Stimulated activated CD8-positive, alpha-beta memory T cell treated with anti-CD3 and anti-CD28 coated beads, Interleukin-7, amount 100 ng/mL, for 48 hours (primary cell): ENCODE measurements around the gene PTS.
"Not testable (repeated sequence)": the region's sequence is repeated elsewhere in the genome, so short reads cannot be mapped to it uniquely, and the experiment has no call there.

Source experiments
- DNase-seq, 2 donors: peaks; one replicate each; pipeline ENCODE4 v3.0.0-alpha.2; 2020; ENCODE audit warnings: low read depth in 1 of 2; ENCODE audit errors: extremely low read depth in 1 of 2

The PTS gene

GRCh38 chr11:112226062-112226830 is at the start of gene PTS:
Gene PTS (plus strand): TSS chr11:112226428. CDS start chr11:112226444, 16 bp downstream.
- peak; percentile 66 to 69 for DNase-seq

- DNase-seq: no peak
These were observed 48.6 kb upstream of the PTS start for GRCh38 chr11:112177589-112177988.

GRCh38 chr11:112178428-112178827 is 47.8 kb upstream of the PTS start:
- no peak for DNase-seq

GRCh38 chr11:112178936-112179335 is 47.3 kb upstream of the PTS start:
- no peak for DNase-seq

GRCh38 chr11:112179601-112180000 is 46.6 kb upstream of the PTS start:
- DNase-seq: no peak

- DNase-seq: no peak
These were observed 43.4 kb upstream of the PTS start for GRCh38 chr11:112182867-112183266.

- no peak for DNase-seq
These were observed 40.3 kb upstream of the PTS start for GRCh38 chr11:112185883-112186282.

GRCh38 chr11:112186304-112186703 is 39.9 kb upstream of the PTS start:
- DNase-seq: no peak

- DNase-seq: not testable (repeated sequence)
These were observed 31.1 kb upstream of the PTS start for GRCh38 chr11:112195113-112195512.

- no peak for DNase-seq
These were observed 30.3 kb upstream of the PTS start for GRCh38 chr11:112195951-112196351.

- DNase-seq: no peak
These were observed 29.6 kb upstream of the PTS start for GRCh38 chr11:112196519-112197087.

GRCh38 chr11:112199101-112199500 is 27.1 kb upstream of the PTS start:
- DNase-seq: not testable (repeated sequence)

- DNase-seq: no peak
These were observed 26.0 kb upstream of the PTS start for GRCh38 chr11:112200252-112200651.

- DNase-seq: no peak
These were observed 20.2 kb upstream of the PTS start for GRCh38 chr11:112206071-112206470.

- no peak for DNase-seq
These were observed 15.3 kb upstream of the PTS start for GRCh38 chr11:112210890-112211289.

GRCh38 chr11:112211536-112211935 is 14.7 kb upstream of the PTS start:
- no peak for DNase-seq

GRCh38 chr11:112212290-112212689 is 13.9 kb upstream of the PTS start:
- no peak for DNase-seq

- no peak for DNase-seq
These were observed 13.5 kb upstream of the PTS start for GRCh38 chr11:112212710-112213109.

- DNase-seq: no peak
These were observed 12.5 kb upstream of the PTS start for GRCh38 chr11:112213753-112214152.

- DNase-seq: no peak
These were observed 10.6 kb upstream of the PTS start for GRCh38 chr11:112215621-112216020.

GRCh38 chr11:112216561-112217105 is 9.6 kb upstream of the PTS start:
- no peak for DNase-seq
